T follicular helper cell (primary cell): ENCODE data around the gene COBLL1.

Experiments
- DNase-seq: peaks from one replicate; pipeline ENCODE4 v3.0.0-alpha.2; 2020; ENCODE audit warnings: low read depth

The COBLL1 gene

DNA sequence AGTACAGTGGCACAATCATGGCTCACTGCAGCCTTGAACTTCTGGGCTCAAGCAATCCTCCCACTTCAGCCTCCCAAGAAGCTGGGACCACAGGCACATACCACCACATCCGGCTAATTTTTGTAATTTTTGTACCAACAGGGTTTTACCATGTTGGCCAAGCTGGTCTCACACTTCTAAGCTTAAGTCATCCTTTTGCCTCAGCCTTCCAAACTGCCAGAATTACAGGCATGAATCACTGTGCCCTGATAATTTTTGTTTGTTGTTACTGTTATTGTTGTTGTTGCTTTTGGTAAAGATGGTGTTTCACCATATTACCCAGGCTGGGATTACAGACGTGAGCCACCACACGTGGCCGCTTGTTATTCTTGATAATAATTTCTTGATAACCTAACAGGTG lies 10.5 kb upstream of the COBLL1 start:
- no peak for DNase-seq

- no peak for DNase-seq
Observed at GRCh38 chr2:164850235-164850634, 8.6 kb upstream of the COBLL1 start.

GRCh38 chr2:164849506-164849905 lies 7.9 kb upstream of the COBLL1 start:
- DNase-seq = no peak

DNA sequence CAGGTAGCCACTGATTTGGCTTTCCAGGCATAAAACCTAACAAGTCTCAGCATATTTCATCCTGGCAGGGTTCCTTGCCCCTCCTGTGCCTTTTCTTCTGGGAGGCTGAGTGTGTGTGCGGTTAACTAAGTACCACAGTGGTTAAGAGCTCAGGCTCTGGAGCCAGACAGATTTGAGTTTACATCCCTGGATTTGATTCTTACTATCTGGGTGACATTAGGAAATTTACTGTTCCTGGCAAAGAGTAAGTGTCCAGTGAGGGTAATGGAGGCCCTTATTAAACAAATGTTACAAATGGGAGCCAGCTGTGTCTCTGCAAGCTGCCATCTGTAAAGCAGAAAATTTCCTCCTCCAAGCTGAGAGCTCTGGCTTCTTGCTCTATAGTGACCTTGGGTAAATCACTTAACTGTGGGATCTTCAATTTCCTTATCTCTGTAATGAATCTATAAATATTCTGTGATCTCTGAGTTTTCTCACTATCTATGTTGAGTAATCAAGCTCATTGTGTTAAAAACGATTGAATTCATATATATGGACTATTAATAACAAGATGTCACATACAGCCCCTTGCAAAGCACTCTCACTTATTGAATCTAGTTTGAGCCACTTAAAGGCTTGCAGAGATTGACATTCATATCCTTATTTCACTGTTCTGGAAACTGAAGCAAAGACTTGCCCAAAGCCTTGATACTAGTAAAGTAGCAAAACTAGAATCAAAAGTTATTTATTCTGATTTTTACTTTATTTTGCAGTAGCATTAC lies 6.5 kb upstream of the COBLL1 start:
- DNase-seq = no peak

DNA sequence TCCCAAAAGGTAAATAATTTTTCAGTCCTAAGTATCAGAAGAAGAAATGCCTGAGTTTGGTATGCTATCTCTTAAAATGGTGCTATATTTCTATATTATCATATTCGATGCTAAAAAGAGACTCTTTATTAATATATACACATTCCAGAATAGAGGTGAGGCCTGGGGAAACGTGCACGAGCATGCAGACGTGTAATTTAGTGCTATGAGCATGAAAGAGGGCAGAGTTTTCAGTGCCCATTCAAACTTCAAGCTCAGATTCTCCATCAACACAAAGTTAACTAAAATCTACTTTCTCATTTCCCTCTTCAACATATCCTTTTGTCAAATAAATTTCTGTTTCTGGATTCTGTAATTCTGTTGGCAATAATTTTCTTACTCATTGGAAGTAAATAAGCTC lies 5.7 kb upstream of the COBLL1 start:
- DNase-seq = no peak

DNA sequence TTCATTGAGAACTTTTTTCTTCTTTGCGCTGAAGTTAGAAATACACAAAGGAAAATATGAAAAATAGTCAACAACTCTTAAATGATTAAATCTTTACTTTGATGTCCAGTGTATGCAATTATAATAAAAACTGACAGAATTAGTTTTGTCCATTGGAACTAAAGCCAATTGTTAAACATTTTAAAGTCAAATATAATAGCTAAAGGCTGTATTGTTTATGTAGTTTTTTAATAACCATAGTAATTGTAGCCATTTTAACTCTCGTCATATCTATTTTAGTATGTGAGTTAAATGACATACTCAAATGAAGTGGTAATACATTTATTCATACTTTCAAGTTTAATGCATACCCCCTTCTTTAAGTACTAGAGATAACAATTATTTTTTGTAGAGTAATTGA lies 4.7 kb upstream of the COBLL1 start:
- DNase-seq = no peak

DNA sequence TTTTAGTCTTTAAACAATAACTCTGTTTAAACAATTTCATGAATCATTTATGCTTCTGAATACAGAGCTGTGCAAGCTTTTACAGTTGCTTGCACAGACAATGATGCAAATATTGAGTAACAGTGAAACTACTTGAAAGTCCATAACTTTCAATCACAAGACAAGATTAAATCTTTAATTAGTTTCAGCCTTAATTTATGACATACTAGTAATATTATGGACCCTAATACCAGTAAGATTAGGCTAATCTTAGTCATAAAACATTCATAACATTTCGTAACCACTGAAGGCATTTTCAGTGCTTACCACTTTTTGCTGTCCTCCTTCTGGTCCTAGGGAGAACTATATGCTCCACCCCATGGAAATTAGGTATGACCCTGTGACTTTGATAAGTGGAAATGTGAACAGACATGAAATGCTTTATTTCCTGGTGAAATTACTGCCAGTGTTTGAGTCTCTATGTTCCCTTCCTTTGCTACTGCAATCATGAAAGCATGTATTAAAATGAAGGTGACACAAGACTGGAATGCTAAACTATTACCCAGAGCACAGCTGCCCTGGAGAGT lies 1.8 kb upstream of the COBLL1 start:
- no peak for DNase-seq

DNA sequence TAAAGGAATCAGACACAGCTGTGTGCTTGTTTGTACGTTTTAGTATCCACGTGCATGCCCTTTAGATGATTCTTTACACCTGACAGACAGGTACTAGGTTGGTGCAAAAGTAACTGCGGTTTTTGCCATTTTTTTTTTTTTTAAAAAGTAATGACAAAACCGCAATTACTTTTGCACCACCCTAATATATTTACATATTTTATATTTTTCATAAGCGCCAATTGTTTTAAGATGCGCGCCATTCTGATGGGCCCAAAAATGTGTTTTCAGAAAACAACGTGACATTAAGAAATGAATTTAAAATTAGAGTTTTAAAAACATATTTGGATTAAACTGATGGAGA lies 972 bp upstream of the COBLL1 start:
- no peak for DNase-seq

- DNase-seq = no peak
Observed at GRCh38 chr2:164840930-164841718, 499 bp downstream of the COBLL1 start.

- no peak for DNase-seq
Observed at GRCh38 chr2:164840458-164840929, 1.1 kb downstream of the COBLL1 start.

DNA sequence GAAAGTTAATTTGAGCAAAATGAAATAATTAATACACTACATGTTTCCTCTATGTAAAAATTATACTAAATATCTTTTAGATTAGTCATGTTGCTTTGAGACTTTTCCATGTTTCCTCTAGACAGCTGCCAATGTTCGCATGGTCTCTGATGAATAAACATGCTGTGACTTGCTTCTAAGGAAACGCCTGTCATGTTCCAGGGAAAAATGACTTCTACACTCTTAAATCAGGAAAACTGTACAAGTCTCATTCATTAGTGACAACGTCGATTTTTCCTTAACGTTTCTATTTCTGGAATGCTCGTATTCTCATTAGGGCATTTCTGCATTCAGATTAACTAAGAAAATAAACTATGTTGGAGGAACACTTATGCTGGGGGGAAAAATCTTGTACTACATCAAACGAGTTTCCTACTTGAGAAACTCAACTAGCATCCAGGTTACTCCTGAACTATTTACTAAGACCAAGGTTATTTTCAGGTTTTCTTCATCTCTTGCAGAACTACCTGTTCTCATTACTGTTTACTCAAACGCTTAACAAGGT lies 1.6 kb downstream of the COBLL1 start:
- no peak for DNase-seq

- no peak for DNase-seq
Observed at GRCh38 chr2:164837807-164838206, 3.8 kb downstream of the COBLL1 start.

DNA sequence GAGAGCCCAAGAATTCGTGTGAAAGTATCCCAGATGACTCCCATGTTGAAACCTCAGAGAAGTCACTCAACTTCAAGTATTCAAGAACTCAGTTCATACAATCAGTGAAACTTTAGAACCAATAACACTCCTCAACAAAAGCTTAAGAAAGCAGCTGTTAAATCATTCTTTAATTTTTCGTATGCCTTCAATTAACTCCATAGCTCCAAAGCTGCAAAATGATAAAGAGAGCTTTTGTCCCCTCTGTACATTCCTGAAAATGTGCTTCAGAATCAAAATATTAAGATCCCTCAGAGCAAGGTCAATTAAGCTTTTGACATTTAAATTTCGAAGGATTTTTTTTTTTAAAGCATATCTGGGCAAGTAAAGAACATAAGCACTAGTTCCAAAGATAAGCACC lies 4.7 kb downstream of the COBLL1 start:
- no peak for DNase-seq

DNA sequence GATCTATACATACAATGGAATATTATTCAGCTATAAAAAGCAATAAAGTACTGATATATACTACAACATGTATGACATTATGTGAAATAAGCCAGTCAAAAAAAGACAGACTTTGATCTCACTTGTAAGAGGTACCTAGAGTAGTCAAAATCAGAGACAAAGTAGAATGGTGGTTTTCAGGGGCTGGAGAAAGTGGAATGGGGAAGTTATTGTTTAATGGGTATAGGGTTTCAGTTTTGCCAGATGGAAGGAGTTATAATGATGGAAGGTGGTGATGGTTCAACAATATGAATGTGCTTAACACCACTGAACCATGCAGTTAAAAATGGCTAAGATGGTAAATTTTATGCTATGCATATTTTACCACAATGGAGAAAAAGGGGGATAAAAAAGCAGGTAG lies 6.3 kb downstream of the COBLL1 start:
- DNase-seq = no peak

DNA sequence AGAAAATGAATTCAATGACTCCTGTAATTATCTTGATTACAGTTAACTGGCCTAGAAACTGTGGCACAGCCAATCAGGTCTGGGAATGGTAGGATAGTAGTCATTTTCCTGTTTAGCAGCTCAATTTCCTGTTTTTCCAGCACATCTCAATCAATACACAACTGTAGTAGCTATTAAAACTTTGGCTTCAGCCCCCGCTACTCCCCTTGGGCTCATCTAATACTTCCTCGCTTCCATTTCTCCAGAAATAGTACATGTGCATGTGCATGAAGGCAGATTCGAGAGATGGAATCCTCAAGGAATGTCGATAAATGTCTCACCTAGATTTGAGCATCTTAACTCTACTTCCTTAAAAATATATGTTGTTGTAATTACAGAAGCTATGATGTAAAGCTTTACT lies 9.7 kb downstream of the COBLL1 start:
- no peak for DNase-seq

DNA sequence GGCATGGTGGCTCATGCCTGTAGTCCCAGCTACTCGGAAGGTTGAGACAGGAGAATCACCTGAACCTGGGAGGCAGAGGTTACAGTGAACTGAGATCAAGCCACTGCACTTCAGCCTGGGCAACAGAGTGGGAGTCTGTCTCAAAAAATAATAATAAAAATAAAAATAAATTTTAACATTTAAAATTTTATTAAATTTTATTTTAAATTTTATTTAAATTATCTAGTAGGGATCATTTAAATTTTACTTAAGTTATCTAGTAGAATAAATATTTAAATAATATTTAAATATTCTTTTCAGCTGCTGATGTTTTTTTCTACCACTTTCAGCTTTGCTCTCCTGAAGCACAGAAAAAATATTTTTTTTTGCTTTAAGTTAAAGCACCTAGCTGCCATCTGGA lies 10.4 kb downstream of the COBLL1 start:
- DNase-seq = no peak

DNA sequence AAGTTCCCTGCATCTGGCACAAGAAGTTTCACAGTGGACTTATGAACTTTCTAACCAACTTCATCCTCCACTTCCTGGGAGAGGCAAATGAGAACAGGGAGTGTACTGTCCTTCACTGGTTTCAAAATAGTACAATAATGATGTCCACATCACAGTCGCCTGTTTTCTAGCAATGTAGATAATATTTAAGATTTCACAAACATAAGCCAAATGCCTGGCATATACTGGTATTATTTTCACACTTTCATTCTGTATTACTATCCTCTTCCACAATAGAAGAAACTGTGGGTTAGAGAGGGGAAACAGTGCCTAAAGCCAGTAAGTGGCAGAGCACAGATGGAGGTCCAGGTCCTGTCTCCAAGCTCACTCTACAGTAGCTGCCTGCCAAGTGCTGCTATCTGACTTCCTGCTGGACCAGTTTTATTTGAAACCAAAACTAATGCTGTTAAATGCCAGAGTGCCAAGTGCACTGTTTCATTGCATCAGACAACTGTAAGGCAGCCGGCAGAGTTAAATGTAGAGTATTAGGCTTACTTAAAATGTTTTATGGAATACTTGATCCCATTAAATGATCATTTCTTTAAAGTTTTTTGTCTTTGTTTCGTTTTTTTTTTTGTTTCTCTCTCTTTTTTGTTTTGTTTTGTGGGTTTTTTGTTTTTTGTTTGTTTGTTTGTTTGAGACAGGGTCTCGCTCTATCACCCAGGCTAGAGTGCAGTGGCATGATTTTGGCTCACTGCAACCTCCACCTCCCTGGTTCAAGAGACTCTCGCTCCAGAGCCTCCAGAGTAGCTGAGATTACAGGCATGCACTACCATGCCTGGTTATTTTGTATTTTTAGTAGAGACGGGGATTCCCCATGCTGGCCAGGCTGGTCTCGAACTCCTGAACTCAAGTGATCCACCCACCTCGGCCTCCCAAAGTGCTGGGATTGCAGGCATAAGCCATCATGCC lies 15.1 kb downstream of the COBLL1 start:
- DNase-seq = no peak

DNA sequence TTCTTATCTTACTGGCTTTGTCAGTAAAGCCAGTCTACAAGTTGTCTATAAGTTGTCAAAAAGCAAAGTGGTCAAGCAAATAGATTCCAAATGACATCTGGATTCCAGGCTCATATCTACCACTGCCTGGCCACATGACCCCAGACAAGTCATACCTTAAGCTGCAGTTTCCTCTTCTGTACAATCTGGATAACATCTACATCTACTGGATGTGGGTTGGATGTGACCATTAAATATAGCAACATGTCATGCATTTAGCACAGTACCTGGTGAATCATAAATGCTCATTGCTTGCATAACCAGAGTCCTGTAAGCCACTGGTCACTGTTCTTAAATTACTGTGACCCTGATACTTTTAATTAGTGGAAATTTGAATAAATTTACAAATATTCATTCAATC lies 16.8 kb downstream of the COBLL1 start:
- no peak for DNase-seq

- DNase-seq = no peak
Observed at GRCh38 chr2:164823126-164823525, 18.5 kb downstream of the COBLL1 start.

- no peak for DNase-seq
Observed at GRCh38 chr2:164821338-164821737, 20.3 kb downstream of the COBLL1 start.
